HG02798 (cell line): ENCODE measurements around the gene TAF4.
"Not testable (repeated sequence)": the region's sequence is repeated elsewhere in the genome, so short reads cannot be mapped to it uniquely, and the experiment has no call there.

Source experiments
- ATAC-seq: cut with Tn5 transposase; IDR thresholded peaks from one replicate; pipeline ENCODE4 v1.9.1; 2021; ENCODE audit warnings: mild to moderate bottlenecking; ENCODE audit not compliant: unreplicated experiment, poor library complexity

Gene TAF4

DNA sequence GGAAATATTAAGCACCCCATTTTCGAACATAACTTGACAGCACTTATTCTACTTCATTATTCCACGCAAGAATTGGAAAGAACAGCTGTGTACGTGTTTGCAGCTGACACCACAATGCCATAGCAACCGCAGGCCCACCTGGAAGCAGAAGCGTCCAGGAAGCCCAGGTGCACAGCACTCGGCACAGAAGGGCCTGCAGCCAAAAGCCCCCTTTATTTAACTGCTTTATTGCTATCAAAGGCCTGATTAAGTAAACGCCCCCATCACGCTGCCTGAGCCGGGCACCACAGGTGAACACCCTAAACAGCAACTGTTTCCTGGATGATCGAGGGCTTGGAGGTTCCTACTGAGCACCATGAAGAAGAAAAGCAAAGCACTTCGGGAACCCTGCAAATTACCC, 6.3 kb downstream of the TAF4 start:
- no peak for ATAC-seq

DNA sequence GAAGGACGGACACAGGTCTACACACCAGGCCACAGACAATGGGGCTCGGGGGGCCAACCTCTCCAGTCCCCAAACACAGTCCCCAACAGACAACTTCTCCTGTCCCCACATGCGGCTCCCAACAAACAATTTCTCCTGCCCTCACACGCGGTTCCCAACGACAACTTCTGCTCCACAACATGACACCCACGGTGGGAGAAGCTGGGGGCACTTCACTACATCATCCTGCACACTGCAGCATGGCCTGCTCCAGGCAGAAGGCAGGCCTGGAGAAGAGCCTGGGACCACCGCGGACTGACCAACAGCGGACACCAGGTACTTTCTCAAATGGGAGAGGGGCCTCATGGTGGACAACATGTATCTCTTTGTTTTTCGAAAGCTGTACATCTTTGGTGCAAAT, 6.7 kb downstream of the TAF4 start:
- ATAC-seq = no peak

DNA sequence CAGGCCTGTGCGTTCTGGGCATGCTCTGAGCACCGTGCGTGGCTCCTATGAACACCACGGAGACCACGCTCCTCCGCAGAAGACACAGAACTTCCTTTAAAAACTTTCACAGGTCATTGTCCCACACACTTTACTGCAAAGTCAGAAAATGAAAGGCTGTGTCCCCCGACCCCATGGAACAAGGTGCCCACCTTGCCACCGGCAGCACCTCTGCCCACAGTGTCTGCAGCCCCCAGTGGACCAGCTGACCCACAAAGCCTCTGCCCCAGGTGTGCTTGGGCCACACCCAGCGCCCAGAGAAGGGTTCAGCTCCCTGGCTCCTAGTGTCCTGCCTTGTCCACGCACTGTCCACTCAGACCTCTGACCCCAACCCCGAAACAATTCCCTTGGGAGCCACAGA, 8.7 kb downstream of the TAF4 start:
- no peak for ATAC-seq

DNA sequence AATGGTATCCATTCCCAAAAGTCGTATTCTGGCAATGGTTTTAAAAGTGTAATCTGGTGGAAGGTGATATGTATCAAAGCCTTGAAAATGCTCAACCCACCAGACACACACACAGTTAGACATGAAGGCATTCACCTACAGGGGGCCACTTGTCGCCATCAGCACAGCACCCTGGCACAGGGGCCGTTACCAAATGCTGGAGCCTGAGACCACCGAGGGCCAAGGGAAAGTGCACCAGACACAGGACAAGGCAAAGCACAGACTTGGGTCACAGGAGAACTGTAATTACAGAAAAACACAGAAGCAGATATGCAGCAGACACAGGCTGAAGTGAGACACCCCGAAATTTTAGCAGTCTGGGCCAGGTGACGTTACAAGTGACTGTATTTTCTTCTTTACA, 9.3 kb downstream of the TAF4 start:
- no peak for ATAC-seq

- not testable (repeated sequence) for ATAC-seq
Measured at GRCh38 chr20:62055862-62056115, 9.9 kb downstream of the TAF4 start.

DNA sequence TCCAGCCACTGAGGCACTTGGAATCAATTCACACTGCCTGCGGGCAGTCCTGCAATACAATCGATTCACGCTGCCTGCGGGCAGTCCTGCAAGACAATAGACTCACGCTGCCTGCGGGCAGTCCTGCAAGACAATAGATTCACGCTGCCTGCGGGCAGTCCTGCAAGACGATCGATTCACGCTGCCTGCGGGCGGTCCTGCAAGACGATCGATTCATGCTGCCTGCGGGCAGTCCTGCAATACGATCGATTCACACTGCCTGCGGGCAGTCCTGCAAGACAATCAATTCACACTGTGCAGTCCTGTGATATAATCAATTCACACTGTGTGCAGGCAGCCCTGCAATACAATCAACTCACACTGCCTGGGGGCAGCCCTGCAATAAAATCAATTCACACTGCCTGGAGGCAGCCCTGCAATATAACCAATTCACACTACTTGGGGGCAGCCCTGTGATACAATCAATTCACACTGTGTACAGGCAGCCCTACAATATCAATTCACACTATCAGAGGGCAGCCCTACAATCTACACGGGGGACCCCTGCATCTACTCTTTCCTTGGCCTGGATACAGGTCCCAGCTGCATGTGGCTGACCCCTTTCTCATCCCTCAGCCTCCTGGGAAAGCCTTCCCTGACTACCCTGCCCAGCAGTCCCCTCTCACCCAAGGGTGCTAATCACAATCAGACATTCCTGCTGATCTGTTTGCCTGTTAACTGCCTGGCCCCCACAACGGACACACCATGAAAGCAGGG, 10.4 kb downstream of the TAF4 start:
- ATAC-seq = no peak

GRCh38 chr20:62054451-62054953, 11.2 kb downstream of the TAF4 start:
- ATAC-seq = no peak

DNA sequence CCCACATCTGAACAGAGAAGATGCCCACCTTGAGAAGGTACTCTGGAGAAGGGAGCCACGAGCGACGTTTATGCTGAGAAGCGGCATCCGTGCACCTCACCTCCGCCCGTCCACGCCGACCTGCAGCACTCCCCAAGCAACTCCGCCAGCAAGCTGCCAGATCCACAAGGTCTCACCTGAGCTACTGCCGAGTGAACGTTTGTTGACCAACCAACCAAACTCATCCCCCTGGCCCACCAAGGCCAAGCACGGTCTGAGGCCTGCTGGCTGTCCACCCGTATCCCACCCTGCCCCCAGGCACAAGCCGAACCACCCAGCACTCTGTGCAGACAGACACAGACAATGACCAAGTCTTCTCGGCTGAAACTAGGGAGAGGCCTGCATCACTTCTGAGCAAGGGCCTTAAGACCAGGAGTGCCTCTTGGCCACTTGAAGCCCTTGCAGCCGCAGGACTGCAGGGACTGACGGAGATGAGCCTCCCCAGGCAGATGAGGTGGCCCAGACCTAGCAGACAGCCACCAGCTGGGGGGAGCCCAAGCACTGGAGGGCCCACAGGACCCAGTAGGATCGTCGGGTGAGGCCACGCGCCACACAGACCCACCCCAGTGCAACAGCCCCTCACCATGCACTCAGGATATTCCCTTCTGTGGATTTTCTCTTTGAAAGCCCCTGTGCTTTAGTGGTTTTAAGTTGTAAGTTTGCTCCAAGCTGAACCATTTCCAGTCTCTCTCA, 12.1 kb downstream of the TAF4 start:
- ATAC-seq = no peak

- ATAC-seq = no peak
Measured at GRCh38 chr20:62052842-62053464, 12.7 kb downstream of the TAF4 start.

DNA sequence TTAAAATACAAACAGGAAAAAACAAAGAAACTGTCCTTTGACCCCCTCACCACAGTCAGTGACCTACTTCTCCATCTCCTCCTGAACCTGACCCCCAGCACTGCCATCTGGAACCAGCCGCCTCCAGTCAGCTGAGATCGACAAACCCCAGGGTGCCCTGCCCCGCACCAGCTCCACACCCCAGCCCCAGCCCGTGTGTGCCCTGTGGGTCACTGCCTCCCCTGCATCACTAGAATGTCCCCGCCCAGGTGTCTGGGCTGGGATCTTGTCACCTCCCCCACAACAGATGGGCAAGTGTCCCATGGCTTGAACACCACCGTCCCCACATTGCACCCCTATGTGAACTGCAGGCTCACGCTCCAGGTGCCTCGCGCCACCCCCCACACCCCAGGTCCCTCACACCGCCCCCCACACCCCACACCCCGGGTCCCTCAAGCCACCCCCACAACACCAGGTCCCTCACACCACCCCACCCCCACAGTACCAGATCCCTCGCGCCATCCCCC, 13.3 kb downstream of the TAF4 start:
- no peak for ATAC-seq

DNA sequence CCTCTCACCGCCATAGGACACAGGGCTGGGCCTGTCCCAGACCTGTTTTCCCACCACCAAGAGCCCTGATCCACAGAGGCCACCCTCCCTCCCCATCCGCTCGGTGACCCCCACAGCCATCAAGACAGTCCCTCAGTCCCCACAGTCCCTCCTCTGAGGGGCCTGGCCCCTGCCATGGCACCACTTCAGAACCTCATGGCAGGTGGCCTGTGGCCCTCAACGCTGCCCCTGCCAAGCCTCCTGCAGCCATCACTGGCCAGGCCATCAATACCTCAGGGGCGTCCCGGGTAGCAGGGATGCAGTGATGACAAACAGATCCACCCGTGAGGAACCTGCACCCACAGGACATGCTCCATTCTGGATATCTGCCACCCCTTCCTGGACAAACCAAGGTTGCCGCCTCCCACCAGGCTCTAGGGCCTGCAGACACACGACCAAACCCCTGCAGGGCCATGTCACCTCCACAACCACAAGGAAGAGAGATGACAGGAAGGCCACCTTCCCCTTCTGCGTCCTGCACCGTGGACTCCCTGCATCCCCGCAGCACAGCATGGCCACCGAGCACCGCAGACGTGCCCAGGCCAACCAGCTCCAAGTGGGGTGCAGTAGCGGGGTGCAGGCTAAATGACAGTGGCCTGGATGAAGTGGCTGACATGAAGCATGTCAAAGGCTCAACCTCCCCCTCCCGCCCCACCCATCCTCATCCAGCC, 14.0 kb downstream of the TAF4 start:
- no peak for ATAC-seq

- no peak for ATAC-seq
Measured at GRCh38 chr20:62051144-62051543, 14.5 kb downstream of the TAF4 start.

GRCh38 chr20:62050166-62051120, 15.2 kb downstream of the TAF4 start:
- no peak for ATAC-seq

DNA sequence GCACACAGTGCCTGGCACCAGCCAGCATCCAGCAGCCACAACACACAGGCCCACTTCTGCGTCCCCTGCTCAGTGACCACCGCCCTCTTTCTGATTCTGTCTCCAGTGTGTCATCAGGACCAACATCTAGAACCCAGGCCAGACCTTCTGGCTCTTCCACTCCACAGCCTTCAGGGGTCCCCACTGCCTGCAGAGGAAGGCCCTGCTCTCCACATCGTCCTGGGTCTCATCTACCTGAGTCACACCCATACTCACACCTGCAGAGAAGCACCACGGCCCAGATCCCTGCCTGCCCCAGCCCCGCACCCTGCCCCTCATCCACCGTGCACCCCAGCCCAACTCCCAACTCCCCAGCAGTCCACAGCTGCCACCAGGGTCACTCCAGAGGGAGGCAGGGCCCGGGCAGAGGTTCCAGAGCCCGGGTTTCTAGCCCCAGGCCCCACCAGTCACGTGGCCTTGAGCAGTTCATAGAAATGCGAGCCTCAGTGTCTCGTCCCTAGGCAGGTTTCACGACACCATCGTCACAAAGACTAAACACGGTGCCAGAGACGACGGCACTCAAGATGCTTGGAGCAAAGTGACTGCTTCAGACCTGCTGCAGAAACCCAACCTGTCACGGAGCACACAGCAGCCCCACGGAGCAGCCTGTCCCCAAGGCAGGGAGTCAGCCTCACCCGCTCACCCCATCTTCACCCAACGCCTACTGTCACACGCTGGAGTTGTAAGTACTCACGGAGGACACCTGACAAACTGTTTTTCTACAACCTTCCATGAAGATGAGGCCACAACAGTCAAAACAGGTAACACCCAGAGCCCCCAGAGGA, 16.1 kb downstream of the TAF4 start:
- no peak for ATAC-seq

DNA sequence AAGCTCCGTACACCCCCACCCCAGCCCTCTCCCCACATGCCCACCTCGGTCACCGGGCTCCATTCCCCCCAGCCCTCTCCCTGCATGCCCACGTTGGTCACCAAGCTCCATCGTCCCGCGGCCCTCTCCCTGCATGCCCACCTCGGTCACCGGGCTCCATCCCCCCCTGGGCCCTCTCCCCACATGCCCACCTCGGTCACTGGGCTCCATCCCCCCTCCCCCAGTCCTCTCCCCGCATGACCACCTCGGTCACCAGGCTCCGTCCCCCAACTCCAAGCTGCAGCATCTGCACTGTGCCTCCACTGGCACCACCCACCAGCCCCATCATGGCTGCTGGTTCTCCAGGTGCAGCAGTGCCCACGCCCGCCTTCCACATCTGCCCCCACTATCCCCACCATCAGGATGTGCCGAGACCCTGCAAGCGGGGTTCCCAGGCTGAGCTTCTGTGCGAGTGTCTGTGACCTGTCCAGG, 16.8 kb downstream of the TAF4 start:
- ATAC-seq = no peak

DNA sequence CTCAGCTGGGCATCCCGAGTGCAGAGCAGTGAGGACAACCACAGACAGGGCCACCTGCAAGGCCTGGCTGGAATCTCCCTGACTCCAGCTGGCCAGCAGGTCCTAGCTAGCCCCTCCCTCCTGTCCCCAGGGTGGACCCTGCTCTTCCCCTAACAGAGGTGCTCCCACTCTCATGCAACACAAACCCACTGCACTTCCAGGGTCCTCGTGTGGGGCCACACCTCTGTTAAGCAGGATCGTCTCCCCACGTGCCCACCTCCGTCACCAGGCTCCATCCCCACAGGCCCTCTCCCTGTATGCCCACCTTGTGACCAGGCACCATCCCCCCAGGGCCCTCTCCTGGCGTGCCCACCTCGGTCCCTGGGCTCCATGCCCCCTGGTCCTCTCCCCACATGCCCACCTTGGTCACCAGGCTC, 17.3 kb downstream of the TAF4 start:
- no peak for ATAC-seq

DNA sequence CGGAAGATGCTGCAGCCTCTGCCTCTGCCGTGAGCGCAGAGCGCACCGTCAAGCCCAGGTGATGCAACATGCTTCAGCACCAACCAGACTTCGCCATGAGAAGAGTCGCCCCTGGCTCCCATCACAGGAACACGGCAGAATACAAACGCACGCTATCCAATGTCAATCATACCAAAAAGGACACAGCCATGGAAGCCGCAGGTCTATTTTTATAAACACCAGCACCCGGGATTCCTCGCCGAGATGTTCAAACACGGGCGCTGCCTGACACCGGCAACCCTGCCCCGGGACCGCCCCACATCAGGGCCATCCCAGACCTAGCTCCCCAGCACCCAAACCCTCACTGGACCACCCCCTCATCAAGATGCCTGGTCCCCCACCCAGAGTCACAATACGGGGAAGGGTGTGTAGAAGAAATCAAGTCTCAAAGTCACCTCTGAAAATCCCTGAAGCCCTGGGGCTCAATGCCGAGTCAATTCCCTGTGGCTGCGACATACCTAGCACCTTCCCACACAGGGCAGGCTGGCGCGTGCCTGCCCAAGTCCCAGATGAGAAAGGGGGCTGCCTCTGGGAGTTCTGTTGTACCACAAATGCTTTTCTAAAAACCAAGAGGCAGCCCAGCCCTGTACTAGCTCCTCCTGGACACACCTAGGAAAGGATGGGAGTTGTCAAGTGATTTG, 17.9 kb downstream of the TAF4 start:
- no peak for ATAC-seq

DNA sequence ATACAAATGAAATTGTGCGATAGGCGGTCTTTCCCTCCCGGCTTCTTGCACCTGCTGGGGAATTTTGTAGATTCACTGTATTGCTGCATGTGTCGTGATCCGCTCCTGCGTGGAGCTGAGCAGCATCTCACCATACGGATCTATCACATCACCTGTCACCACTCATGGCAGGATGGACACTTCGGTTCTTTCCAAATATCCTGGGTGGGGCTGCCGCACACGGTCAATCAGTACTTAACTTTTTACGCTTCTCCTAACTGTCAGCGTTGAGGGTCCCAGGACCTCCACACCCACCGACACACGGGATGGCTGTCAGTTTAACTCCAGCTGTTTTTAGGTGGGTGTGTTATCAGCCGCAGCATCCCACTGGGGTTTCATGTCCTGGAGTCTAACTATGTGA, 19.2 kb downstream of the TAF4 start:
- ATAC-seq = no peak
